SU-DHL-6 (cell line): ENCODE measurements around the gene PLIN1.

Experiments
- EZH2phosphoT487 ChIP-seq: fragments of 200-600 bp; sonication (generic), shearing (Covaris generic); conservative IDR thresholded peaks from 2 replicates; pipeline ENCODE4 v1.6.1; 2018; ENCODE audit warnings: mild to moderate bottlenecking, antibody characterized with exemption, low read length, moderate library complexity, mixed read lengths
- TF ChIP-seq, protein P1 (sequence below): fragments of 200-600 bp; sonication (generic); IDR thresholded peaks from one replicate; pipeline ENCODE4 v1.5.1; 2017; ENCODE audit warnings: antibody characterized with exemption, mild to moderate bottlenecking, low read length, moderate library complexity; ENCODE audit not compliant: insufficient read depth, poor library complexity, severe bottlenecking

DNA sequence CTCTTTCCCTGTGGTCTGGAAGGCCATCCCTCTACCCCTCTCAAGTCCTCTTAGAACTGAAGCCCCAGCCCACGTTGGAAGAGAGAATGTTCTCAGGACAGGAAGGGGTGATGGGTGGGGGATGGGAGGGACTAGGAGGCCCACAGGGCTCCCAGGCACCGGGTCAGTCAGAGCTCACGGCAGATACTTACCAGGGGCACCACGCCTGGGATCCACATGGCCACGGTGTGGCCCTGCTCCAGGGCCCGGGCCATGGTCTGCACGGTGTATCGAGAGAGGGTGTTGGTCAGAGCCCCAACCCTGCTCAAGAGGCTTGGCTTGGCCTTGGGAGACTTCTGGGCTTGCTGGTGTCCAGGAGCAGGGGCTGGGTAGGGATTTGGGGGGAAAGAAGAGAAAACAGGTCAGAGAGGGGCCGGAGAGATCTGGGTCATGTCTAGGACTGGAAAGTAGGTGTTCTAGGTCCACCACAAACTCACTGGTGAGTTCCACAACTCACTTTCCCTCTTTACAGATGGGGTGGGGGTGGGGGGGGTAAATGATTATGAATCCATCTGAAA is 9.8 kb downstream of the PLIN1 start:
- TF ChIP-seq, protein P1, sequence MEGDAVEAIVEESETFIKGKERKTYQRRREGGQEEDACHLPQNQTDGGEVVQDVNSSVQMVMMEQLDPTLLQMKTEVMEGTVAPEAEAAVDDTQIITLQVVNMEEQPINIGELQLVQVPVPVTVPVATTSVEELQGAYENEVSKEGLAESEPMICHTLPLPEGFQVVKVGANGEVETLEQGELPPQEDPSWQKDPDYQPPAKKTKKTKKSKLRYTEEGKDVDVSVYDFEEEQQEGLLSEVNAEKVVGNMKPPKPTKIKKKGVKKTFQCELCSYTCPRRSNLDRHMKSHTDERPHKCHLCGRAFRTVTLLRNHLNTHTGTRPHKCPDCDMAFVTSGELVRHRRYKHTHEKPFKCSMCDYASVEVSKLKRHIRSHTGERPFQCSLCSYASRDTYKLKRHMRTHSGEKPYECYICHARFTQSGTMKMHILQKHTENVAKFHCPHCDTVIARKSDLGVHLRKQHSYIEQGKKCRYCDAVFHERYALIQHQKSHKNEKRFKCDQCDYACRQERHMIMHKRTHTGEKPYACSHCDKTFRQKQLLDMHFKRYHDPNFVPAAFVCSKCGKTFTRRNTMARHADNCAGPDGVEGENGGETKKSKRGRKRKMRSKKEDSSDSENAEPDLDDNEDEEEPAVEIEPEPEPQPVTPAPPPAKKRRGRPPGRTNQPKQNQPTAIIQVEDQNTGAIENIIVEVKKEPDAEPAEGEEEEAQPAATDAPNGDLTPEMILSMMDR, result no peak
- TF ChIP-seq EZH2phosphoT487, result no peak
